HUES64 (cell line): Measurements from ENCODE around the gene SLC39A13.

Experiments used
- H3K27ac ChIP-seq: 2 replicates; pipeline ENCODE4 v1.7.0; 2013; ENCODE audit warnings: low read depth, low read length, inconsistent platforms
- H3K27me3 ChIP-seq: 2 replicates; pipeline ENCODE4 v1.6.1; 2013; ENCODE audit warnings: mild to moderate bottlenecking, low read length; ENCODE audit not compliant: insufficient read depth
- H3K36me3 ChIP-seq: 2 replicates; pipeline ENCODE4 v1.6.1; 2013; ENCODE audit warnings: mild to moderate bottlenecking, low read length; ENCODE audit not compliant: insufficient read depth
- H3K4me1 ChIP-seq: 2 replicates; pipeline ENCODE4 v1.6.1; 2013; ENCODE audit warnings: mild to moderate bottlenecking, low read length, moderate library complexity; ENCODE audit not compliant: insufficient read depth
- H3K4me3 ChIP-seq: 2 replicates; pipeline ENCODE4 v1.5.1; 2013; ENCODE audit warnings: mild to moderate bottlenecking, low read length, moderate library complexity
- H3K9ac ChIP-seq: 2 replicates; pipeline ENCODE4 v1.6.1; 2013; ENCODE audit warnings: mild to moderate bottlenecking, low read depth, low read length
- H3K9me3 ChIP-seq: 2 replicates; pipeline ENCODE4 v1.6.1; 2013; ENCODE audit warnings: low read depth, low read length; ENCODE audit not compliant: insufficient read depth
- WGBS: fragments of 150-250, 120-280 bp; methylation state at CpG from one replicate; pipeline ENCODE4 v1.1.7; 2013; ENCODE audit warnings: missing lambda C conversion rate; 5-methylcytosine and 5-hydroxymethylcytosine counted together

SLC39A13 gene

GRCh38 chr11:47375020-47375419, 33.4 kb upstream of the SLC39A13 start:
- H3K4me3 ChIP-seq: no peak overlapping the region
- no peak overlapping the region for H3K9ac ChIP-seq
- no peak overlapping the region for H3K27ac ChIP-seq
- H3K4me1 ChIP-seq: peaks cover 7% of the 10 kb centered on the region; the same call in 1 of the 2 replicates
- H3K9me3 ChIP-seq: no peaks in the 10 kb centered on the region
- H3K27me3 ChIP-seq: no peaks in the 10 kb centered on the region
- H3K36me3 ChIP-seq: no peaks in the 10 kb centered on the region
- 83% methylated on average over 8 of the region's 8 CpGs for WGBS

- no peaks in the 10 kb centered on the region for H3K9me3 ChIP-seq
- peaks cover 7% of the 10 kb centered on the region; the same call in 1 of the 2 replicates for H3K4me1 ChIP-seq
- 91% methylated on average over 13 of the region's 13 CpGs for WGBS
Observed at GRCh38 chr11:47375546-47376085, 32.8 kb upstream of the SLC39A13 start.

GRCh38 chr11:47376107-47376524, 32.3 kb upstream of the SLC39A13 start:
- Histone ChIP-seq H3K9ac (no peak overlapping the region), H3K36me3 (no peaks in the 10 kb centered on the region), H3K4me3 (no peak overlapping the region), H3K27me3 (no peaks in the 10 kb centered on the region), H3K27ac (no peak overlapping the region), H3K9me3 (no peaks in the 10 kb centered on the region), H3K4me1 (peaks cover 7% of the 10 kb centered on the region; the same call in 1 of the 2 replicates)
- WGBS: 86% methylated on average over 8 of the region's 8 CpGs

More at GRCh38 chr11:47375546-47376085, 32.8 kb upstream of the SLC39A13 start:
- no peak overlapping the region for H3K9ac ChIP-seq
- H3K36me3 ChIP-seq: no peaks in the 10 kb centered on the region
- H3K27ac ChIP-seq: no peak overlapping the region
- H3K27me3 ChIP-seq: no peaks in the 10 kb centered on the region
- no peak overlapping the region for H3K4me3 ChIP-seq

- Histone ChIP-seq H3K27ac (no peak overlapping the region), H3K4me3 (no peak overlapping the region), H3K9me3 (no peaks in the 10 kb centered on the region), H3K36me3 (no peaks in the 10 kb centered on the region), H3K27me3 (no peaks in the 10 kb centered on the region), H3K9ac (no peak overlapping the region), H3K4me1 (peaks cover 7% of the 10 kb centered on the region; the same call in 1 of the 2 replicates)
- 72% methylated on average over 14 of the region's 14 CpGs for WGBS
Observed at GRCh38 chr11:47376525-47377371, 31.6 kb upstream of the SLC39A13 start.

GRCh38 chr11:47377571-47378009, 30.8 kb upstream of the SLC39A13 start:
- H3K9ac ChIP-seq: no peak overlapping the region

GRCh38 chr11:47378010-47378835, 30.2 kb upstream of the SLC39A13 start, which contains the start of gene SPI1:
Gene SPI1, minus strand, starts transcription at chr11:47378547. Its CDS starts 194 bp downstream, at chr11:47378353.
- Histone ChIP-seq H3K27ac (no peak within 1 kb of the TSS), H3K4me1 (peaks cover 7% of the 10 kb centered on the region; the same call in 1 of the 2 replicates), H3K4me3 (no peak within 1 kb of the TSS), H3K27me3 (no peaks in the 10 kb centered on the region), H3K36me3 (no peaks in the 10 kb centered on the region), H3K9ac (no peak within 1 kb of the TSS; the same call in 1 of the 2 replicates), H3K9me3 (no peaks in the 10 kb centered on the region)
- 82% methylated on average over 31 of the region's 31 CpGs for WGBS

More at GRCh38 chr11:47377571-47378009, 30.8 kb upstream of the SLC39A13 start:
- Histone ChIP-seq H3K27ac (no peak overlapping the region), H3K4me3 (no peak overlapping the region), H3K9me3 (no peaks in the 10 kb centered on the region), H3K36me3 (no peaks in the 10 kb centered on the region), H3K27me3 (no peaks in the 10 kb centered on the region), H3K4me1 (peaks cover 7% of the 10 kb centered on the region; the same call in 1 of the 2 replicates)
- 90% methylated on average over 5 of the region's 5 CpGs for WGBS

- no peak overlapping the region for H3K4me3 ChIP-seq
- no peaks in the 10 kb centered on the region for H3K9me3 ChIP-seq
- no peaks in the 10 kb centered on the region for H3K27me3 ChIP-seq
- H3K9ac ChIP-seq: no peak overlapping the region
- no peak overlapping the region for H3K27ac ChIP-seq
- H3K36me3 ChIP-seq: no peaks in the 10 kb centered on the region
- H3K4me1 ChIP-seq: peaks cover 7% of the 10 kb centered on the region; the same call in 1 of the 2 replicates
Observed at GRCh38 chr11:47378836-47379170, 29.6 kb upstream of the SLC39A13 start.

GRCh38 chr11:47379317-47379716, 29.1 kb upstream of the SLC39A13 start:
- Histone ChIP-seq H3K4me1 (peaks cover 7% of the 10 kb centered on the region; the same call in 1 of the 2 replicates), H3K36me3 (no peaks in the 10 kb centered on the region), H3K27ac (no peak overlapping the region), H3K9ac (no peak overlapping the region), H3K4me3 (no peak overlapping the region), H3K27me3 (no peaks in the 10 kb centered on the region), H3K9me3 (no peaks in the 10 kb centered on the region)
- 91% methylated on average over 2 of the region's 2 CpGs for WGBS

GRCh38 chr11:47380078-47380477, 28.3 kb upstream of the SLC39A13 start:
- 98% methylated on average over 2 of the region's 2 CpGs for WGBS
- H3K9me3 ChIP-seq: no peaks in the 10 kb centered on the region
- H3K4me3 ChIP-seq: no peak overlapping the region
- H3K4me1 ChIP-seq: peaks cover 4% of the 10 kb centered on the region; the same call in 1 of the 2 replicates
- H3K27me3 ChIP-seq: no peaks in the 10 kb centered on the region
- no peaks in the 10 kb centered on the region for H3K36me3 ChIP-seq
- H3K27ac ChIP-seq: no peak overlapping the region
- no peak overlapping the region for H3K9ac ChIP-seq

- H3K36me3 ChIP-seq: no peaks in the 10 kb centered on the region
Observed at GRCh38 chr11:47383071-47383470, 25.3 kb upstream of the SLC39A13 start.

More at GRCh38 chr11:47383071-47383470, 25.3 kb upstream of the SLC39A13 start:
- H3K27ac ChIP-seq: no peak overlapping the region
- H3K4me1 ChIP-seq: 0 out of 2 replicates have a peak, but pooled peaks cover 4% of the 10 kb centered on the region
- WGBS: 76% methylated on average over 4 of the region's 4 CpGs
- H3K27me3 ChIP-seq: no peaks in the 10 kb centered on the region
- no peaks in the 10 kb centered on the region for H3K9me3 ChIP-seq
- H3K9ac ChIP-seq: no peak overlapping the region
- no peak overlapping the region for H3K4me3 ChIP-seq
